Stimulated activated CD8-positive, alpha-beta memory T cell treated with anti-CD3 and anti-CD28 coated beads, Interleukin-12 subunit alpha, Interleukin-12 subunit beta, amount 100 ng/mL, for 24 hours (primary cell): Measurements from ENCODE around the gene MAD1L1.

ENCODE experiments used
- DNase-seq: peaks from one replicate; pipeline ENCODE4 v3.0.0-alpha.2; 2020; ENCODE audit errors: extremely low read depth

Gene MAD1L1

GRCh38 chr7:2087744-2088143 is 145.0 kb downstream of the MAD1L1 start:
- DNase-seq: no peak

DNA sequence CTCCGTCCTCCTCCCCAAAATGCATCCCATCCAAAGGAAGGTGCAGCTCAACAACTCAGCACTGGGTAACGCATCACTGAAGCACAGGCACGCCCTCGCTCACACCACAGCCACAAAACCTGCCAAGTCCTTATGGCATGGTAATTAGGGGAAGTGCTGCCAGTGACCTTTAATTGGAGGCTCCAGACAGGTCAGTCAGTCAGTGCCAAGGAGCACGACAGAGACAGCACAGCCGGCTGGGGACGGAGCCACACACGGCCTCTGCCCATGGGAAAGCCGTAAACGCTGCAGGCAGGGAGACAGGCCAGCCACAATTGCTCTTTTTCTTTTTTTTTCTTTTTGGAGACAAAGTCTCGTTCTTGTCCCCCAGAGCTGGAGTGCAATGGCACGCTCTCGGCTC is 146.5 kb downstream of the MAD1L1 start:
- DNase-seq: no peak

- no peak for DNase-seq
Observed at GRCh38 chr7:2085804-2086203, 146.9 kb downstream of the MAD1L1 start.

GRCh38 chr7:2084781-2085505 is 147.8 kb downstream of the MAD1L1 start:
- no peak for DNase-seq

- no peak for DNase-seq
Observed at GRCh38 chr7:2084331-2084730, 148.4 kb downstream of the MAD1L1 start.

DNA sequence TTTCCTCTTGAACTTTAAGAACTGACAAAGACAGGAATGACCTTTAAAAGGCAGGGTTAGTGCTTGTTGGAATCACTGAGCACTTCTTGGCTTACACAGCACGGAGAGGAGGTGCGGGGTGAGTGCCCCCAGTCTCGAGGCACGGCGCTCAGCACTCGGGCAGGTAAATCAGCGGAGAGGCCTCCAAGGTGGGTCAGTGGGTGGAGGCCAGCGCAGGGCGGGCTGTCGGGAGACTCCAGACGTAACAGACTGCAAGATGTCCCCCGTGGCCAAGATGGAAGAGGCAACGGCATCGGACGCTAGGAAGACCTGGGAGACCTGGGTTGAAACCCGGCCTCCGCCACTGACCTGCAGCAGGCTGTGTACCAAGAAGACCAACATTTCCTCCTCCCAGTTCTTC is 149.4 kb downstream of the MAD1L1 start:
- DNase-seq: no peak

DNA sequence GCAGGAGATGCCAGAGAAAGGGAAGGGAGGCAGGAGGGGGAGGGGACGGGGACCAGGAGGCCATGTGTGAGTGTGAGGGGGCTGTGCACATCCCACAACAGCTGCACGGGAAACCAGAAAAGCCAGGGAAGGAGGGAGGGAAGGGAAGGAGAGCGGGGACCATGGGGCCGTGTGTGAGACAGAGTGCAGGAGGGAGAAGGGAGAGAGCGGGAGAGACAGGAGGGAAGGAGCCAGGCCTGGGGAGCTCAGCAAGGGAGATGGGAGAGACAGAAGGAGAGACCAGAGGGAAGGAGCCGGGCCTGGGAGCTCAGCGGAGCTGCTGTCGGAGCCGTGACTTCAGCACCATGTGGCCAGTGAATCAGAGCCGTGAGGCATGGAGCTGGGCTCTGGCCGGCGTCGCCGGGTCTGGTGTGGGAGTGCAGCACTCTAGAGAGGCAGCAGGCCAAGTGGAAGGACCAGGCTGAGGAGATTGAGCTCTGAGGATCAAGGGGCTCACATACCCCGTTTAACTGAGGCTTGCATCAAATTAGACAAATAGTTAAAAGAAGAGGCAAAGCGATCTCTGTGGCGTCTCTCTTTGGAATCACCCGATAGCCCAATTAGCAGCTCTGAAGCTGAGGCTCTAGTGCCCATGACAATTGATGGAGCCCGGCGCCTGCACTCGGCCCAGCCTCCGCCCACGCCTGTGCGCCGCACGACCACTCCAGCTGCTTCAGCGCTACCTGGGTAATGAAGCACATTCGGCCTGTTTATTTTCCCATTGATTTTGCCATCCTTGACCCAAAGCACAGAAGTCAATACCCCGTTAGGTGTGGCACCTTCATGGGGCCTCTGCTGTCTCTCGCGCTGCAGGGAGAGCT is 150.4 kb downstream of the MAD1L1 start:
- DNase-seq: no peak

DNA sequence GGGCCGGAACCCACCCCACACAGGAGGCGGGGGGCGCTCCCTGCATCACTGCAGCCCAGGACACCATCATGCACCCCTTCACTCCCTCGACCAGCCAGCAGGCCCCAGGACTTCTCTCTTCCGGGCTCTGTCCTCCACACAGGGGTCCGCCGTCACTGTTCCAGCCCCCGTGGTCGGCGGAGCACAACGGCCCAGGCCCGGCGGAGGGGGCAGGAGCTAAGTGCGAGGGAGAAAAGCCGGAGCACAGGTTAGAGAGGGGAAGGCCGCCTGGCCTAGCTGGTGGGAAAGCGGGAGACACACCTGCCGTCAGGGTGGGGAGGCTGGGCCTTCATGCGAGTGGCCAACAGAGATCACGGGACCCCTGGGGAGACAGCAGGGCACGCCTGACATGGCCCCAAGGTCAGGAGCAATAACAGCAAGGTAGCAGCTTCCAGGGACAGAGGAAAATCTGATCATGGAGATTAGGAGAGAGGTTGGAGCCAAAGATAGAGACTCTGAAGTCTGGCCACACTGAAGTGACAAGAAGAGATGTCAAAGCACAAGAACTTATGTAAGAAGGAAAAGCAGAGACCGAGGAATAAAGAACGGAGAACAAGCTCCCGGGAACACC is 151.1 kb downstream of the MAD1L1 start:
- DNase-seq: no peak

DNA sequence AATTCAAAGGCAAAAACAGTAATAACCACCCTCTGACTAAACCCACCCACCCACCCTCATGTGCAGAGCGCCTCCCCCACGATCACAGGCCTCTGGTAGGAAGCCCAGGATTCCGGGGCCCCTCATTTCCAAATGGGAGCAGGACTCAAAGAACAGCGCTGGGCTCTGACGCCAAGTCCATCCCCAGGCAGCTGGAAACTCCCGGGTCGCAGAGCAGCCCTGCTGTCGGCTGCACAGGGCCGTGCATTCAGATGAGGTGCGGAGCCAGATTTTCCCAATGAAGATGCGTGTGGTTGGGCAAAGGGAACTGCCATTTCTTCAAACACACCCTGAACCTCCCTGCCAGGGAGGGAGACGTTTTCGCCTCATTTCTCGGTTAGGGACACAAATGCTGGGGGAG is 152.3 kb downstream of the MAD1L1 start:
- no peak for DNase-seq

DNA sequence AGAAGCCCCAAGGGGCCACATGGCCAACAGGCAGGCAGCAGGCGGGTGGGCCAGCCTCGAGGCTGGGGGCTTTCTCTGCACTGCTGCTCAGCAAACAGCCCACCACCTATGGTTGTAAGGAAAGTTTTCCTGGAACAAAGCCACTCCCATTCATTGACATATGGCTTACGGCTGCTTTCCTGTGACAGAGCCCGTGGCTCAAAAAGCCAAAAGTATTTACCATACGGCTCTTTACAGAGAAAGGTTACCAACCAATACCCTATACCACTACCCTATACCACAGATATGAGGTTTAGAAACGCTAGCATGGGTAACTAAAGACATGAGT is 152.7 kb downstream of the MAD1L1 start:
- no peak for DNase-seq

DNA sequence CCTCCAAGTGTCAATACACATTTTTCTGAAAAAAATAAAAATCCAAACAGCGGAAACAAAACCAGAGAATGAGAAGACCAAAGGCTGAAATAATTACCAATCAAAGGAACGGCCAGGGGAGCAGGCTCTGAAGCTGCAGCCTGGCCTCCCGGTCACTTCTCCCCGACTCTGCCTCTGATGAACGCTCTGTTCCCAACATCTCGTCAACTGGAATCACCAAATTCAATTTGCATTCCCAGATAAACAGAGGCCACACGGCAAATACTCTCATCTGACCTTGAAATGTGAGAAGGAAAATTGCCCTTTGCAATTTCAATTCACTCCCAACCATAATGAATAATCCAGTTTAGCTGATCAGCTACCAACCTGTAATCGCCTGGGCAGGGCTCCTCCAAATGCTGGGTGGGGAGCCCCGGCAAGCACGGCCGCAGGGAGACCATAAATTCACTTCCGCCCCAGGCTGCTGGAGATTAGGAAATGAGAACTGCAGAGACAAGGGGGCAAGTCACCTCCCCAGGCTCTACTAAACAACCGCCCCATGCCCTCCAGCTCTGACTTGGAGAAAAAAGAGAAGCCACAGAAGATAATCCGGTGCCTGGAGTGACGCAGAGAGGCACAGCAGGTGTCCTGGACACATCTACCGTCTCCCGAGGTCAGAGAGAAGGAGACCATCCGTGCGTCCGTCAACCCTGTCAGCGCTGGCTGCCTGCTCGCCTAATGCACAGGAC is 153.2 kb downstream of the MAD1L1 start:
- no peak for DNase-seq

DNA sequence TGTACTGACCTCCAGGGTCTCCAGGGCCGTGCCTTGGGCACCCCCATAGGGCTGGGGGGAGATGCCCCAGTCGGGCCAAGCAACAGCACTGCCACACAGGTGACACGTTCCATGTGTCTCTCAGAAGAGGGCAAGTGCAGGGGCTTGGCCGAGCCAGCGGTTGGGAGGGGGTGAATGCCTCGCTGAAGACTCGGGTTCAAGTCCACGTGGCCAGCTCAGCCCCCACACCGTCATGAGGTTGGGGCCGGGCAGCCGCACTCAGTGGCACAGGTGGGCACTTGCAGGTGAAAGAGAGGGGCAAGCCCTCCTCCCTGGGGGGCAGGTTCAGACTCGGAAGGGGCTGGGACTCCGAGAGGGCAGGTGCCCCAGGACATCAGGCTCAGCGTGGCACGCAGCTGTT is 153.8 kb downstream of the MAD1L1 start:
- DNase-seq: no peak

- DNase-seq: no peak
Observed at GRCh38 chr7:2076649-2077064, 156.1 kb downstream of the MAD1L1 start.

GRCh38 chr7:2075811-2076210 is 156.9 kb downstream of the MAD1L1 start:
- DNase-seq: no peak

- DNase-seq: no peak
Observed at GRCh38 chr7:2074691-2075090, 158.1 kb downstream of the MAD1L1 start.

GRCh38 chr7:2072798-2073197 is 159.9 kb downstream of the MAD1L1 start:
- no peak for DNase-seq

DNA sequence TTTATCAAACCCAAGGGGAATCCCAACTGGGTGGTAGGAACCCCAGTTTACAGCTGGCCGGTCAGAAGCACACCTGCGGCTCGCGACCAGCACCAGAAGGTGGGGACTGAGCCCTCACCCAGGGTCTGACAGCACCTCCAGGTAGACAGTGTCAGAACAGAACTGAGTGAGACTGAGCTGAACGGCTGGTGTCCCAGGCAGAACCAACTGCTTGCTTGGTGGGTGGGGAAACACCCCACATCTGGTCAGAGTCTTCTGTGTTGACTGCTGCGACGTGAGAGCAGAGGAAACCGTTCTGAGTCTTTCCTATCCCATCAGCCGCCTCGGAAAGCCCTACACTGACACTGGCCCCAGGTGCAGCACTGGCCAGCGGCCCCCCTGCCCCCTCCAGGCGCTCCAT is 160.7 kb downstream of the MAD1L1 start:
- no peak for DNase-seq

DNA sequence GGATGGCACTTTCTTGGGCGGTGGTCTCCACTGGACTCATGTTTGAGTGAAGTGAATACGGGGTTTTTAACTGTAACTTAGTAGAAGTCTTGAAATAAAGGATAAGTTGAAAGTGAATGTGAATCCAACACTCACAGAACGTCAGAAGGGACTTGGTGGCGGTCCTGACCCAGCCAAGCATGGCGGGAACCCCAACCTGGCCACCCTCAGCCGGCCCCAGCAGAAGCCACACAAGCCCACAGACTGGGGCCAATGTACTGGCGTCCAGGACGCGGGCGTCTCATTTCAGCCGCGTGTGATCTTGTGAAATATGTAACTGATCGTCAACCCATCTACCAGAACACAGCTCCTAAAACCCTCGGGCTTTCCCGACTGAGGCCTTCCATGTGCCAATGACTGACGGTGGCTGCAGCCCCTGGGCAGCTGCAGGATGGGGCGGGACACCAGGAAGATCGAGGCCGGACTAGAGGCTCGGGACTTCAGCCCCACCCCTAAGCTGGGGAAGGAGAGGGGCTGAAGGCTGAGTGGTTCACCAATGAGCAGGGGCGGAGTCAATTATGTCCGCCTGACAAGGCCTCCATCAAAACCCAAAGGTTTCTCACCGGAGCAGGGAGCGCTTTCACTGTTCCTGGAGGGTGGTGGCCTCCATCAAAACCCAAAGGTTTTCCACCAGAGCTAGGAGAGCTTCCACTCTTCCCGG is 161.5 kb downstream of the MAD1L1 start:
- no peak for DNase-seq

- DNase-seq: no peak
Observed at GRCh38 chr7:2070151-2070763, 162.5 kb downstream of the MAD1L1 start.

DNA sequence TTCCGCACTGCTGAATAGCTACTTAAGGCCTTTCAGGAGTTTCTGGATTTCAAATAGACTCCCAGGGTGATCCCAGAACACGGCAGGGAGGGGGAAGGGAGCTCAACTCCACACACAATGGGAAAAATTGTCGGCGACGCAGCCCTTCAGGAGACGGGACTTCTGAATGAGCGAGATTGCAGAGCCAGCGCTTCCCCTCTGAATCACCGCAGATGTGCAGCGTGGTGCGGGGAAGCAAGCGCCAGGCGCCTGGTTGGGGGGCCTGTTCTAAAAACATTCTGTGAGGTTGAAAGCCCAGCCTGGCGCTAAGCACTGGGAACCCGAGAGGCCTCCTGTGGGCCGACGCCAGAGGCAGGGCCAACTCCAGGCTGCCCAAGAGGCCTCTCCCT is 163.3 kb downstream of the MAD1L1 start:
- DNase-seq: no peak
